NAMALWA (cell line): ENCODE measurements around the gene PIAS1.
"Not testable (repeated sequence)": the region's sequence is repeated elsewhere in the genome, so short reads cannot be mapped to it uniquely, and the experiment has no call there.

Experiments used
- DNase-seq: peaks from one replicate; pipeline ENCODE4 v3.0.0-alpha.2; 2015; ENCODE audit warnings: low spot score

Gene PIAS1

DNA sequence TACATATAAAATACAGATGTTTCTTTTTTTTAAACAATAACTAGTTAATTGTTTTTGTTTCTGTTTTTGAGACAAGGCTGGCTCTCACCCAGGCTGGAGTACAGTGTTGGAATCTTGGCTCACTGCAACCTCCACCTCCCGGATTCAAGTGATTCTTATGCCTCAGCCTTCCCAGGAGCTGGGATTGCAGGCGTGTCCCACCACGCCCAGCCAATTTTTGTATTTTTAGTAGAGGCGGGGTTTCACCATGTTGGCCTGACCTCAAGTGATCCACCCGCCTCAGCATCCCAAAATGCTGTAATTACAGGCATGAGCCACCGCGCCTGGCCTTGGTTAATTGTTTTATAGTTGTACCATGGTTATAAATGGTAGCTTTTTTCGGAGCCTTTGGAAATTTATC lies 72.3 kb downstream of the PIAS1 start:
- no peak for DNase-seq

DNA sequence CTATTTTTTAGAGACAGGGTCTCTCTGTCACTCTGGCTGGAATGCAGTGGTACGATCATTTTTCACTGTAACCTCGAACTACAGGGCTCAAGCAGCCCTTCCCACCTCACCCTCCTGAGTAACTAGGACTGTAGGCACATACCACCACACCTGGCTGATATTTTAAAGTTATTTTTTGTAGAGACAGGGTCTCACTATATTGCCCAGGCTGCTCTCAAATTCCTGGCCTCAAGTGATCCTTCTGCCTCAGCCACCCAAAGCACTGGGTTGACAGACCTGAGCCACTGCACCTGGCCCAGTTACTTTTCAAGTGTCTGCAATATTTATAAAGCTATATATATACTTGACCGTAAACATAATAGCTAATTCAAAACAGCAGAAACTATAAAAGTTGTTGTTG lies 75.0 kb downstream of the PIAS1 start:
- no peak for DNase-seq

DNA sequence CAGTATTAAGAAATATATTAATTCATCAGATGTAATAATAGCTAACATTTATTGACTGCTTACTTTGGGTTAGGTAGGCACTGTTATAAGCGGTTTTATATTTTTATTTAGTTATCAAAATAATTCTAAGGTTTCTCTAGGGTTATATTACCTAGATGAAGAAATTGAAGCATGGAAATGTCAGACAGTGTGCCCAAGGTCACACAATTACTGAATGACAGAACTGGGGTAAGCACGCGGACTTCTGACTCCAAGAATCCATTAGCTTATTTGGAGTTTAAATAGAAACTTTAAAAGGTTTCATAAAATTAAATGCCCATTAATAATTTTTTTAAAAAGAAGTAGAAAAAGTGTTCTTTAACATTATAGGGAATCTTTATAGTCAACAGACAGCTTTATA lies 76.7 kb downstream of the PIAS1 start:
- no peak for DNase-seq

DNA sequence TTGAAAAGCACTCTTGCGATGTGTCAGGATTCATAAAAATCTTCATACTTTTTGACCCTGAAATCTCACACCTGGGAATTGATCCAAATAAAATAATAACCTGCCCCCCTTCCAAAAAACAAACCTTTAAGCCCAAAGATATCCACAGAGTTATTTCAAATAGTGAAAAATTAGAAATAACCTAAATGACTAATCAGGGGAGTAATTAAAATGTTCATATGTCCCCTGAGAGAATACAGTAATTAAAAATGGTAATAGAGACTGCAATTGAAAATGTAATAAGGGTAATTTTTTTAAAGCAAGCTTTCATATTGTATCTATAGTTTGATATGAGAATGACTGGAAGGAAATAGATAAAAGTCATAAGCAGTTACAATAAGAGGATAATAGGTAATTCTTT lies 83.0 kb downstream of the PIAS1 start:
- DNase-seq, result no peak

DNA sequence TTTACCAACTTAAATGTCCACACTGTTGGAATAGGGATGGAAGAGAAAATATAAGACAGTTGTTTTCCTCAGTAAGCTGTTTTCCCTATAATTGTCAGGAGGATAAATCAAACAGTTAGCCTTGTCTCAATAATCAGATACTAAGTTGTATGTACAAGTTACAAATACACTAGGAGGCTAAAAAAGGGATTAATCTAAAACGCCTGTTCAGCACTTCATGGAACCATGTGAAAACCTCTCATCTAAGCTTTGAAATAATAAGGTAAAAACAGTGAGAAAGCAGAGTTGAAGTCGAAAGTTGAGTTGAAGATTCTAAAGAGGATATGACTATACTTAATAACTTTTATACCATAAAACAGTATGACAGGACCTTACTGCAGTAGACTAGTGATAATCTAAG lies 89.0 kb downstream of the PIAS1 start:
- no peak for DNase-seq

DNA sequence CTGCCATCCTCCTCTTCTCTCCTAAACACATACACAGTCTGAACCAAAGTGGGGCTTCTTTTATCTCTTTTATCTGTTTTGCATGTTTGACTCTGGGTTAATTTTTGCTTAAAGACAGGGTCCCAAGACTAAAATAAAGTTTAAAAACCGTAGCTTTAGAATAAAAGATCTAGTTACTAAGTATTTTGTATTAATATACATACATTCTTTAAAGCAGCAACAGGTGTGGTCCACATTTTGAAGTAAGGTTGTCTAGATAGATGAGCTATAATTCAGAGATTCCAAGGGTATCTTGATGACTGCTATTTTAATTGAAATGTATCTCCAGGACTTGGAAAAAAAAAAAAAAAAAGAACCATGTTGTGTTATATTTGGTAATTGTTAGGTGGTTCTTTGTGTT lies 89.7 kb downstream of the PIAS1 start:
- no peak for DNase-seq

DNA sequence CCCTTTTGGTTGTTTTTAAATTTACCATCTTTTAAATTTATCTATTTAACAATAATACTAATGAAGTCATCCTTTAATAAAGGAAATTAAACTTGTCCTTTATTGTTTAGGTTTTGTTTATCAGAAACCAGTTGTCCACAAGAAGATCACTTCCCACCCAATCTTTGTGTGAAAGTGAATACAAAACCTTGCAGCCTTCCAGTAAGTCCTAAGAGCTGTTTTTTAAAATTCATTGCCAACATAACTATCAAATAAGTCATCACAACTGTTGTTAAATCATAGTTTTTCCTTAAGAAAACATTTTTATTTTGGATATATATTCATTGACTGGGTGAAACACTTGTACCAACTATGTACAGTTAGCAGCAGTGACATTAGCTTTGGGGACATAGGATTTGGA lies 91.6 kb downstream of the PIAS1 start:
- no peak for DNase-seq

DNA sequence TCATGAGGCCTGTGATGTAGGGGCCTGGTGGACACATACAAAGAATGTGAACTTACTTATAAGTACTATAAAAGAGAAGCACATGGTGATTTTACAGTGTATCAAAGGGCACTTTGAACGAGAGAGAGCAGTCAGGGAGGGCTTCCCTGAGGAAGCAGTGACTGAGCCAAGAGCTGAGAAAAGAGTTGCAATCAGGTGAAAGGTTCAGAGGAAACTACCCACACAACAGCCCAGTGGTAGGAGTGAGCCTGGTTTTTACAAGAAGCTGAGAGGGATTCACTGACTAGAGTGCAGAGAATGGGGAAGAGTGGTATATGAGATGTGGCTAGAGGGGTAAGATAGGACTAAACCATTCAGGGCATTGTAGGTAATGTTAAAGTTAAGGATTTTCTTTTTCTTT lies 93.9 kb downstream of the PIAS1 start:
- no peak for DNase-seq

DNA sequence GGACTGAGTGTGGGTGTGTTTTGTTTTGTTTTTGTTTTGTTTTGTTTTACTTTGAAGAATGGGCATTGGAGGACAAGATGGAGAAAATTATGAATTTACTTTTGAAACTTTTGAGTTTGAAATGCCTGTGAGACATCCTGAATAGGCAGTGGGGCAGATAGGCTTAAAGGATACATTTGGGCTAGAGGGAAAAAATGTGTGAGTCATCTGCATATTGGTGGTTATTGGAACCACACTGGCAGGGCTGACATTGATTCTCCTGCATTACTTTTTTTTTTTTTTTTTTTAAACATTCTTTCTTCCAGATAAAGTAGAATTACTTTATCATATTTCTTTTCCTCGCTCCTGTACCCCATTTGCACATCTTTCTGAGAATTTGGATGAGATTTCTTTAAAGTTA lies 94.9 kb downstream of the PIAS1 start:
- no peak for DNase-seq

DNA sequence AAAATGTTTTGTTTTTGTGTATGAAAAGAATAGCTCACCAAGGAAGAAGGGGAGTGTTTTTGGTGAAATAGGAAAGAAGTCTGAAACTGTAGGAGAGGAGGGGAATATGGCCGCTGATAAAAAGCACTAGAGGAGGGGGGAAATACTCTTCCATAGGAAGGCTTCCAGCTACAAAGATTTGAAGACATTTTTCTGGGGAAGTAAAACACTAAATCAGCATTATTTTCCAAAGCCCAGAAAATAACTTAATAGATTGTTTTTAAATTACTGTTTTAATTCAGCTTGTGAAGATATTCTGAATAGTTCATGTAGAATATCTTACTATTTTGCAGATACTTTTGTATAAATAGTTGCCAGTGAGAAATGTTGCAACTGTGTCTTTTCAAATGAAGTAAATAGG lies 96.1 kb downstream of the PIAS1 start:
- DNase-seq, result no peak

DNA sequence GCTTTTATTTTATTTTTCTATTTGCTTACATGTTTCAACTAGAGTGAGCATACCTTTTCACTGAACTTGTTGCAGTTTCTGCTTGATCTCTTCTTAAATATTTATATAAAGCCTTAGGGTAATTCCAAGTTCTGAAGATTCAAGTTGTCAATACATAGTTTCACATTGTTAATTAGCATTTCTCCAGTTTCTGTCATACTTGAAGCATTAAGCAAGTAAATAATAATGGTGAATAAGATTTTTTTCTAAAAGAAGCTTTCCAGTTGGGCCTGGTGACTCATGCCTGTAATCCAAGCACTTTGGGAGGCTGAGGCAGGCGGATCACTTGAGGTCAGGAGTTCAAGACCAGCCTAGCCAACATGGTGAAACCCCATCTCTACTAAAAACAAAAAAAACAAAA lies 97.2 kb downstream of the PIAS1 start:
- no peak for DNase-seq

DNA sequence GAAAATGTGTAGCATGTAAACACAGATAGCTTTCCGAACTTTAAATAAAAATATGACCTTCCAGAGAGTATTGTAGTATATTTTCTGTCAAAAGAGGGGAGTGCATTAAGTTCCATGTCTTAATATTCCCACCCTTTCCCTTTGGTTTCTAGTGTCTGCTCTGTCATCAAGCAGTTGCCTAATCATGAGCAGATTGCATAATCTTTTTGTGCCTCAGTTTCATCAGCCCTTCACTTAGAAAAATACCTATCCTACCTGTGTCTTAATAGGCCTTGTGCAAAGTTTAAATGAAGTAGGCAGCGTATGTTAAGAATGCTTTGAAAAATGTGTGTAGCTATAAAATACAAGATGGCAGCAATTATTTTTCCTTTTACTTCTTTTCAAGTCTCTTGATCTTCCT lies 98.2 kb downstream of the PIAS1 start:
- DNase-seq, result no peak

DNA sequence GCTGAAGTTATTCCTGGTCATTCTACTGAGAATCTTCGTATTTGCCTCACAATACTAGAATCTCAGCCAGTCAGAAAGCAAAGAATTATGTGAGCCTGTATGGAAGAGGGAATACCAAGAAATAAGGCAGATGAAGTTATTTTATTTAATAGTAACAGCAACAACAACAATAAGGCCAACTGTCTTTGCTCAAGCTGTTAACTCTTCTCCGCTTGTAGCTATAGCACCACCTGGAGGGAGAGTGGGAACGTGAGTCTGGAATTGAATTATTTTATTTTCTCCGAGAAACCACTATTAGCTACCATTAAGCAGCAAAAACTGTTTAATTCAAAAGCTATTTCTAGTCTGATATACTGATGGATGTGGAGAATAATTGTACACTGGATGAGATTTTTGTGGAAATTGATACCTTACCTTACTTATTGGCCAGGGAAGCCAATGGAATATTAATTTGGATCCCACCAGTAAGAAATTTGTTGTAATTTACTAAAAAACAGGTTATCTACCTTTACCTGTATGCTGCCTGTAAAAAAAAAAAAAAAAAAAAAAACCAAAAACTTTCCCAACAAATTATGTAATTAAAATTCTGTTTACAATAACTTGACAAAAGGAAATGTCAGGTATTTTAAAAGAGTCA lies 100.9 kb downstream of the PIAS1 start:
- DNase-seq, result peak; percentile 62

DNA sequence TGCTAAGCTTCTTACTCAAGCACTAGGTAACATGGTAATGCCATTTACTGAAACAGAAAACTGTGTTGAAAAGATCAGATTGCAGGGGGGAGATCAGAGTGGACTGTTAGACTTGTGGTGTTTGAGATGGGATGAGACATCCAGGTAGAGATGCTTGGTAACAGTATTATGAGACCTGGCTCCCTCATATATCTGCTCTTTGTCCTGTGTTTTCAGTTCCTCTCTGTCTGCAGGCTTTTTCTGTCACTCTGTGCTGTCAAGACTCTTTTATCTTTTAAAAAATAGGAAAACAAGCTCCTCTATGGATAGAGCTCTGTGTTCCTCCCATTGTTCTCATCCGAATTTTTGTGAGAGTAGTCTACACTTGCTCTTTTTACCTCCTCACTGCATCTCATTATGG lies 103.0 kb downstream of the PIAS1 start:
- no peak for DNase-seq

DNA sequence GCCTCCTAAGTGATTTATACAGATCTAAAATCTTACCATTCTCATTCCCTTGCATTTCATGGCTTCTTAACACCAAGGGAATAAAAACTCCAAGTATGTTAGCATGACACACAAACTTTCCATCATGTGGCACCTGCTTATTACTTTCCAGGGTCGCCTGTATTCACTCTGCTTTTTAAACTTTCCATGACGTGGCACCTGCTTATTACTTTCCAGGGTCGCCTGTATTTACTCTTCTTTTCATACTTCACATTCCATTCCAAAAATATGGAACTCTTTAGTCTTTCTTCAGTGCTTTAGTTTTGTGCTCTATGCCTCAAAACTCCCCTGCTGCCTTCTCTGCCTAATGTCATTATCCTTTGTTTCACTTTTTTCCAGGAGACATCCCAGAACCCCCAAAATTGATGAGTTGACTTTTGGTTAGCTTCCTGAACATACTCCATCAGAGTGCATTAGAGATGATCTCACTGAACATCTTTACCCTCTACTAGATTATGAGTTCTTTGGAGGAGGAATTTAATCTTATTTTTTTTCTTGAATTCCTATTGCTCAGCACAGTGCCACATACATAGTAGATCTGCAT lies 104.0 kb downstream of the PIAS1 start:
- no peak for DNase-seq

DNA sequence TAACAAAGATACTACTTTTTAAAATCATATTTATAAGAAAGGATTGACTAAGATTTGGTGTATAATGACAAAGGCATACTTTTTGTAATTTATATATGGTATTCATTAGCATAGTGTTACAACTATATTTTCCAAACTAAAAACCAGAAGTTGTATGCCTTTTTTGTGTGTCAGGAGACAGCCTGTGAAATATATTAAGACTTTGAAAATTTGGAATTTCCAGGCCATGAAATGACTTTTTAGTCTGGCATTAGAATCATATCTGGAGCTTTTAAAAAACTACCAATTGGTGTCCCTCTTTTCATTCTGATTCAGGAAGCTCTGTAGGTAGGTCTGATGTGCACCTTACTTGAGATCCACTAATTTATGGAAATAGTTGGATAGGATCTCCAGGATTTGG lies 109.1 kb downstream of the PIAS1 start:
- DNase-seq, result no peak

DNA sequence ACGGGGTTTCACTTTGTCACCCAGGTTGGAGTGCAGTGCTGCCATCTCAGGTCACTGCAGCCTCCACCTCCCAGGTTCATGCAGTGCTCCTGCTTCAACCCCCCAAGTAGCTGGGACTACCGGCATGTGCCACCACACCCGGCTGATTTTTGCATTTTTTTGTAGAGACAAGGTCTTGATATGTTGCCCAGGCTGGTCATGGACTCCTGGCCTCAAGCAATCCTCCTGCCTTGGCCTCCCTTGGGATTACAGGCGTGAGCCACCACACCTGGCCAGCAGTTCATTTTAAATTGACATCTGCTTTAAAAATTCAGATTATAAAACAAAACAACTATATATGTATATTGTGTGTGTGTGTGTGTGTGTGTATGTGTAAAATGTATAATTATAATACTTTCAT lies 112.7 kb downstream of the PIAS1 start:
- no peak for DNase-seq

DNA sequence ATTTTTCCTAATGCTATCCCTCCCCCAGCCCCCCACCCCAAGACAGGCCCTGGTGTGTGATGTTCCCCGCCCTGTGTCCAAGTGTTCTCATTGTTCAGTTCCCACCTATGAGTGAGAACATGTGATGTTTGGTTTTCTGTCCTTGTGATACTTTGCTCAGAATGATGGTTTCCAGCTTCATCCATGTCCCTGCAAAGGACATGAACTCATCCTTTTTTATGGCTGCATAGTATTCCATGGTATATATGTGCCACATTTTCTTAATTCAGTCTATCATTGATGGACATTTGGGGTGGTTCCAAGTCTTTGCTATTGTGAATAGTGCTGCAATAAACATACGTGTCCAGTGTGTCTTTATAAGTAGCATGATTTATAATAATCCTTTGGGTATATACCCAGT lies 117.9 kb downstream of the PIAS1 start:
- DNase-seq, result not testable (repeated sequence)

DNA sequence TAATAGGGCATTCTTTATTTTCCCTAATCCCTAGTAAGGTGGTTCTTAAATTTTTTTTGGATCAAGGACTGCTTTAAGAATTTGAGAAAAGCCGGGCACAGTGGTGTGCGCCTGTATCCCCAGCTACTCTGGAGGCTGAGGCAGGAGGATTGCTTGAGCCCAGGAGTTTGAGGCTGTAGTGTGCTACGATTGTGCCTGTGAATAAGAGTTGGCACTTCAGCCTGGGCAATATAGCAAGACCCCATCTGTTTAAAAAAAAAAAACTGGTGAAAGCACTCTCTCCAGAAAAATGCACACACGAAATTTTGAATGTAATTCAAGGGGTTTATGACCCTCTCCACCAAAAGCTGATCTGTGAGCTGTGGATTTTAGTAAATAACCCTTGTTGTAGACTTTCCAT lies 119.0 kb downstream of the PIAS1 start:
- no peak for DNase-seq

DNA sequence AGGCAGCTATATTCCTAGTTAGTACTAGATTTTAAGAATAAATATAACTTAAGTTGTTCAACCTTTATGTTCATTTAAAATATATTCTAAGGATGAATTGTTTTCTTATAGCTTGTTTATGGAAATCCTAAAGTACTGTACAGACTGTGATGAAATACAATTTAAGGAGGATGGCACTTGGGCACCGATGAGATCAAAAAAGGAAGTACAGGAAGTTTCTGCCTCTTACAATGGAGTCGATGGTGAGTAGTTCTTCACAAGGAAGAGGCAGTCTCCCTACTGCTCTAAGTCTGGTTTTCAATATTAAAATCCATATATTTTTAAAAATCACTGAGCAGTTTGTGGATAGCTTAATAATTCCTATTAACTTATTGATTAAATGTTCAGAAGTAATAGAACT lies 121.4 kb downstream of the PIAS1 start:
- no peak for DNase-seq

DNA sequence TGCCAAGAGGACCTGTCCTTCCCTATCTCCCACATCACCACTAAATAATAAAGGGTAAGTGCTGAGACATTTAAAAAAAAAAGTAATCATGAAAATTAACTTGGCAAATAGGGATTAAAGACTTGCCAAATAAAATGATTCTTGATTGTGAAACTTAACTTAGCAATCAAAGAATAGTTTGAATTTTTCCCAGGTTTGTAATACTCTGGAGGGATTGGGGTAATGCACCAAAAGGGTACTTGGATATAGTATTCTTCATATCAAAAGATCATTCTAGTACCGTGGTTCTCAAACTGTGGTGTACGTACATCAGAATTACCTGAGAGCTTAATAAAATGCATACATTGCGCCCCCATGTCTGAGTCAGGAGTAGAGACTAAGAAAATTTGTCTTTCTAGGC lies 122.5 kb downstream of the PIAS1 start:
- DNase-seq, result no peak

DNA sequence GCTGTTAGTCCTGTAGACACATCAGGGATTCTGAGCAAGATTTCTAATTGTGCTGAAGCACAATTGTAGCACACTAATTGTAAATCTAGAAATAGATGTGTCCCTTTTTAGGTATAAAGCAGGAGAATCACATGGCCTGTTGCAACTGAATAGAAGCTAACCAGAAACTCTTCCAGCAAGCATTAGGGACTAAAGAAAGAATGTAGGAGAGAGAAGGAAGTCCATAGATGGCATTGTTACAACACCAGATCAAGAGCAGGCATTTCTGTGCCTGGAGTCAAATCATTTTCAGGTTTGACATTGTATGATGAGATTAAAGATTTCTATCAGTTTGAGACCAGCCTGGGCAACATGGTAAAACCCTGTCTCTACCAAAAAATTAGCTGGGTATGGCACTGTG lies 123.6 kb downstream of the PIAS1 start:
- no peak for DNase-seq

DNA sequence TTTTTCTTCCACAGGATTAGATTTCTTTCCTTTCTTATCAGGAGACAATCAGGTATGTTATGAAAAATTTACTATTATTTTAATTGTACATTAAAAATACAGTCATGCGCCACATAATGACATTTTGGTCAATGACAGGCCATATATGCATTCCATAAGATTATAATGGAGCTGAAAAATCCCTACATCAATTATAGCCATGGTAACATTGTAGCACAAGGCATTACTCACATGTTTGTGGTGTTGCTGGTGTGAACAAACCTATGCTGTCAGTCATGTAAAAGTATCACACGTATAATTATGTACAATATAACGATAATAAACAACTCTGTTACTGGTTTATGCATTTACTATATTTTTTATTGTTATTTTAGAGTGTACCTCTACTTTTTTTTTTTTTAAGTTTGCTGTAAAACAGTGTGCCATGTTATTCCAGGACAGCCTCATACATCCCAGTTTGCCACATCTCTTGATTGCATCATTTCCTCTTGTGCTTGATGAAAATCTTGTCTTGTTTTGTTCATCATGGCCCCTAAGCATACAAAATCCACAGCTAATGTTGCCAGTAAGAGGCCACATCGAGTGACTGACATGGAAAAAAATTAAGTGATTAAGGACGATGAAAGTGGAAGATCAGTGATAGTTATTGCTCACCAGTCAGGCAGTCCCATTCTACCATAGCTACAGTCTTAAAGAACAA lies 129.7 kb downstream of the PIAS1 start:
- DNase-seq, result no peak
